Endothelial cell of umbilical vein (primary cell): ENCODE results near the gene WDR49.

Source experiments
- EZH2 ChIP-seq: IDR thresholded peaks from 2 replicates; pipeline ENCODE4 v1.6.1; 2012; ENCODE audit warnings: borderline replicate concordance, low read depth, mild to moderate bottlenecking, moderate library complexity, low read length, inconsistent platforms; ENCODE audit not compliant: severe bottlenecking
- POLR2A ChIP-seq: IDR thresholded peaks from 2 replicates; pipeline ENCODE4 v1.6.1; 2012; ENCODE audit warnings: low read depth, mild to moderate bottlenecking, control low read depth, low read length
- TF ChIP-seq, protein P1 (sequence below), 2 donors: IDR thresholded peaks; 1 replicate in 1 of 2; 2 replicates in 1 of 2; pipeline ENCODE4 v1.5.1; 2011; ENCODE audit warnings: low read length in 2 of 2, mild to moderate bottlenecking in 2 of 2, moderate library complexity in 2 of 2, control low read depth in 1 of 2, inconsistent platforms in 1 of 2, low read depth in 1 of 2; ENCODE audit not compliant: insufficient read depth in 1 of 2; ENCODE audit errors: extremely low read depth in 1 of 2

DNA sequence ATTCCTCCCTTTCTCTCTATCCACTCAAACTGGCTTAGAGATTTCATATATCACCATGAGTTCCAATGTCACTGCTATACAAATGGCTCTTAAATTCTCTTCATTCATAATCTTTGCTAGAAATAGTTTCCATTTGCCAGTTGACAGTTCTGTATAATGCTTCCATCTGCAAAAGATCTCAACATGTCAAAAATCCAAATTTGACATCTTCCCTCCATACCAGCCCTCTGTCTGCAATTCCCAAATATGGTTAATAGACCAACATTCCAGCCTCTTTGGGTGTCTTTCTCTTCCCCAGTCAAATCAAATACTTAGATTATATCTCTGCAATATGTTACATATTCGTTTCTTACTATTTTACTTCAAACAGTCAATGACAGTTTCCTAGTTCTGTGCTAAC lies 115.7 kb downstream of the WDR49 start:
- no peak for TF ChIP-seq POLR2A
- TF ChIP-seq, protein P1, sequence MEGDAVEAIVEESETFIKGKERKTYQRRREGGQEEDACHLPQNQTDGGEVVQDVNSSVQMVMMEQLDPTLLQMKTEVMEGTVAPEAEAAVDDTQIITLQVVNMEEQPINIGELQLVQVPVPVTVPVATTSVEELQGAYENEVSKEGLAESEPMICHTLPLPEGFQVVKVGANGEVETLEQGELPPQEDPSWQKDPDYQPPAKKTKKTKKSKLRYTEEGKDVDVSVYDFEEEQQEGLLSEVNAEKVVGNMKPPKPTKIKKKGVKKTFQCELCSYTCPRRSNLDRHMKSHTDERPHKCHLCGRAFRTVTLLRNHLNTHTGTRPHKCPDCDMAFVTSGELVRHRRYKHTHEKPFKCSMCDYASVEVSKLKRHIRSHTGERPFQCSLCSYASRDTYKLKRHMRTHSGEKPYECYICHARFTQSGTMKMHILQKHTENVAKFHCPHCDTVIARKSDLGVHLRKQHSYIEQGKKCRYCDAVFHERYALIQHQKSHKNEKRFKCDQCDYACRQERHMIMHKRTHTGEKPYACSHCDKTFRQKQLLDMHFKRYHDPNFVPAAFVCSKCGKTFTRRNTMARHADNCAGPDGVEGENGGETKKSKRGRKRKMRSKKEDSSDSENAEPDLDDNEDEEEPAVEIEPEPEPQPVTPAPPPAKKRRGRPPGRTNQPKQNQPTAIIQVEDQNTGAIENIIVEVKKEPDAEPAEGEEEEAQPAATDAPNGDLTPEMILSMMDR (IDR thresholded peaks at IDR 0.05; ENCODE audit: extremely low read depth in 1 of 2, insufficient read depth in 1 of 2, low read depth in 1 of 2, low read length in 2 of 2): no peak
- no peak for TF ChIP-seq EZH2
